GM21717 (cell line): ENCODE measurements around the gene SLC4A7.

Experiments used
- ATAC-seq: cut with Tn5 transposase; IDR thresholded peaks from one replicate; pipeline ENCODE4 v1.9.1; 2021; ENCODE audit warnings: mild to moderate bottlenecking, moderate library complexity; ENCODE audit not compliant: unreplicated experiment

Gene SLC4A7

GRCh38 chr3:27368831-27369607 is 115.2 kb downstream of the SLC4A7 start, which contains the start of gene NEK10:
Gene NEK10, minus strand, starts transcription at chr3:27369383. Its CDS starts 16,501 bp downstream, at chr3:27352882.
- peak; percentile 100 for ATAC-seq

DNA sequence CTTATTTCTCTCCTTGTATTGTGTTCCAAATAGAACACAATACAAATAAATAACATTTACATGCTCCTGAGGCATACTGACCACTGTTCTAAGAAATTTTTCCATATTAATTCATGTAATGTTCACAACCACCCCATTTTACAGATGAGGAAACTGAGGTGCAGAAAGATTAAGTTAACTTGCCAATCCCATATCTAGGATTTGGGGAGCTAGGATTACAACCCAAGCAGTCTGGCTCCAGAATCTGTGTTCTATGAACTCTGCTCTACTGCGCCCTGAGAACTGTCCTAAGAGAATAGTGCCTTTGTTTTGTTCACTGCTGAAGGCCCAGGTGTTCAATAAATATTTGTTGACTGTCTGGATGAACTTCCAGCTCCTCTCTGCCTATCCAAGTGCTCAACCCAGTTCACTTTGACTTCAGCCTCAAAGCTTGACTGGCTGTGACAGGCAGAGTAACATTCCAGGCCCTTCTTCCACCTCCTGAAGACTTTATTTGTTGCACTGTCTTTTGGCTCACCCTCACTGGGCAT is 118.1 kb downstream of the SLC4A7 start:
- no peak for ATAC-seq

DNA sequence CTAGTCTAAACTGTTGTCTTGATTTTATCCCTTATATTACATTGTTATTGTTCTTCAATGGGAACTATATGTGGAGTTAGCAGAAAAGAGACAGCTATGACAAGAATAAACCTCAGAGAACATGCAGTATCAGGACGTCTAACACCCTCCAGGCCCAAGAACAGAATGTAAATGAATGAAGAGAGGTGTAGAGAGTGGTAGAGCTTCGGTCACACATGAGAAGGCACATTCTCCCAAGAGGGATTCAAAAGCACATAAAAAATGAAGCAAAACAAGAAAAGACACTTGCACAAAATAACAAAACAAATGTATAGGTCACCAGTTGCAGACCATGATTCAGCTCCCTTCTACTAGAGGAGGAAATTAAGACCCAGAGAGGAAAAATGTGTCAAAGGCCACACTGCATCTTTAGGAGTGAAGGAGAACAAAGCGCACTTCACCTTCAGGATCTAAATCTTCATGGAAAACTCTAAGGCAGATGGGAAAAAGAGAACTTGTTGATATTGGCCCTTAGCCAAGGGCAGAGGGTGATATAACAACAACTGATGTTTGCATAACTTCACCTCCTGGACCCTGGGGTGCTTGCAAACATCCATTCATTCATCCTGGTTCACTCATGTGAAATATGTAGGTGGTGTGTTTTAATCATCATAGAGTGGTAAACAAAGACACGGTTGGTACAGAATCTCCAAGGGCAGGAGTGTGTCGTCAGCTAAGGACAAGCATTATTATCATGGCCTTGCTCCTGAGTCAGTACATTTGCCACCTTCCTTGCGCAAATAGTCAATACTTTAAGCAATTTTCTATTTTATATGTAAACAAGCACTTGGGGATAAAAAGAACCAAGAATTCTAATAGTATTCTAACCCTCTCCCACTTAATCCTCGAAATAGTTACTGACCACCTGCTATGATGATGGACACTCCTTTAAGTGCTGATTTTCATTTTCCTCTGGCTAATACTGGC is 123.8 kb downstream of the SLC4A7 start:
- ATAC-seq, result peak; percentile 45

- ATAC-seq, result no peak
These were observed 125.8 kb downstream of the SLC4A7 start for GRCh38 chr3:27358372-27358771.

DNA sequence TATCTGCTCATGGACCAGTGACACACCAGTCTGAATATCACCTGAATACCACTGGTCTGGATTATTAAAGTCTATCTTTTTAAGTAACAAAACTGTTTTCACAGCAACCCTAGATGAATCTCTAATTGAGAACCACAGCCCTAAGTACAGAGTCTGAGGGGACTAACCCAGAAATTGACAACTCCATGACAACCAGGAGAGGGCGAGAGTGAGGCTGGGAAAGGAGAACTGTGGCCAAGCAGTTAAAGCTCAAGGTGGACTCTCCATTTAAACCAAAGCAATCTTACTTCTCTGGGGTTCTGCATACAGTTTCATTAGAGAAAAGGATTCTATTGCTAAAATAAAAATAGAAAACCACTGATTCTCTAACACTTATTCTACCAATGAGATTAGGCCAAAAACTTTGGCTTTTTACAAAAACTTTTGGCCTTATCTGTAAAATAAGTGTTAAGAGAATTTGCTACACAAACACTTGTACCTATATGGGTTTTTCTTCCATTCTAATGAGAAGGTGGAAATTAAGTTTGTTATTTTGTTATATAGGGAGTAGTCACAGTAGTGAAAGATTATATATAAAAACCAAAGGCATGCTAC is 126.4 kb downstream of the SLC4A7 start:
- peak; percentile 95 for ATAC-seq

DNA sequence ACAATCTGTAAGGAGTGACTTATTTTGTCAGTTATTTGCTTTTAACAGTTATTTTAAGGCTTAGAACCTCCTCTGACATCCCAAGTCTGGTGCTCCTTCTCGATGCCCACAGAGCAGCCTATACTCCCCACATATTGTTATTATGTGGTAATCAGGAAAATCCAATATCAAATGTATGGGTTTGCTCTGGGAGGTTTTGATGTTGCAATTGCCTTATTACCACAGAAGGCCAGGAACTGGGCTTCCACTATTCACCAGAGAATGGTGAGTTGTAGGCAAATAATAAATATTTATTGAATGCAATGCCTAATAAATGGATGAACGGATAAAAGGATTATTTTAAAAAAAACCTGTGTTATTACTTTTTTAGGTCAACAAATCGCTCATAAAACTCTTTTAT is 127.2 kb downstream of the SLC4A7 start:
- ATAC-seq, result no peak

- no peak for ATAC-seq
These were observed 129.5 kb downstream of the SLC4A7 start for GRCh38 chr3:27354588-27355203.

DNA sequence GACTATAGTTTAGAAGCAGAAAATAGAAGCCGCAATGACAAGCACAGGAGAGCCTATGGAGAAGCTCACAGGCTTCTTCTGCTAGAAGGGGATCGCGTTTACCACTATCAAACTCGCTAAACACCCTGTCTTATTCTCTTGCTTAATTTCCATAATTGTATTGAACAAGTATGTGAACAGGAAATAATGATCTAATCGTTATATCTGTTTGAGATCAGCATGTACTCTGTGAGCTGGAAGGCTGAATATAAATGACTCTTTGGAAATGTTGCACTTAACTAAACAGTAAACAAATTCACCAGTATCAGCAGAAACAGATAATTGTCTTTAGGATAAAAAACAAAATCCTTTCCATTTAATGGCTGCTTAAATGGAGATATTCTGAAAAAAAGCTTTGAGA is 130.0 kb downstream of the SLC4A7 start:
- ATAC-seq, result no peak

DNA sequence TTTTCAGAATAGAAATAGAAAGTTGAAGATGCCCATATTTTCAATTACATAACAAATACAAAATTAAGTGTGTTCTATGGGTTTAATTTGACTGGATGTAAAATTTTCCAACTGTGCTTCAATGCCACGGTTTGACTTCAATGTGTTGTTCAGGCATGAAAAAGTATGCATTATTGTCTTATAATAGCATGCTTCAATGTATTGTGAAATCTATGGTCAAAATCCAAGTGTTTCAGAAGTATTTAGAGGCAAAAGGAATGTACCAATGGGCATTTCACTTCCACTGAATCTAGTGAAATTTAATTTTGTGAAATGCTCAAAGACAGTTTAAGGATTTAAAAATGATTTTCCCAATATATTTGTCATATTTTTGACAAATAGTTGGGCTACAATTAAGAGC is 131.0 kb downstream of the SLC4A7 start:
- ATAC-seq, result no peak

- no peak for ATAC-seq
These were observed 132.1 kb downstream of the SLC4A7 start for GRCh38 chr3:27352047-27352446.

DNA sequence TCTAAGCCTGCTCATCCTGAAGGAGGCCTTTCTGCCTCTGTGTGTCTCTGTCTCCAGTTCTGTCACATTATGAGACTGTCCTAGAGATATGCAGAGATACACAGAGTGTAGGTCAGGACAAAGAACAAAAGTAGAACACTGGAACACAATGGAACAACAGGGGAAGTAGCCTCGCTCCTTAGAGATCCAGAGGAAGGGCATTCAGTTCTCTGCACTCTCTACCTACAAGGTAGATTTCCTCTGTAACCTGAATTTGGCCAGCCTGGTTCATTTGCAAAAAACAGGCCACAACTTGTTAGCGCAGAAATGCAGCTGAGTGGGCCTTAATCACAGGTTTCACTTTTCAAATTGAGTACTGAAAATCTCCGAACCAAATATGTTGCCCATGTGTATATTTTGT is 134.4 kb downstream of the SLC4A7 start:
- ATAC-seq, result peak; percentile 73

- no peak for ATAC-seq
These were observed 138.0 kb downstream of the SLC4A7 start for GRCh38 chr3:27345959-27346865.

GRCh38 chr3:27345493-27345892 is 138.7 kb downstream of the SLC4A7 start:
- ATAC-seq, result no peak

DNA sequence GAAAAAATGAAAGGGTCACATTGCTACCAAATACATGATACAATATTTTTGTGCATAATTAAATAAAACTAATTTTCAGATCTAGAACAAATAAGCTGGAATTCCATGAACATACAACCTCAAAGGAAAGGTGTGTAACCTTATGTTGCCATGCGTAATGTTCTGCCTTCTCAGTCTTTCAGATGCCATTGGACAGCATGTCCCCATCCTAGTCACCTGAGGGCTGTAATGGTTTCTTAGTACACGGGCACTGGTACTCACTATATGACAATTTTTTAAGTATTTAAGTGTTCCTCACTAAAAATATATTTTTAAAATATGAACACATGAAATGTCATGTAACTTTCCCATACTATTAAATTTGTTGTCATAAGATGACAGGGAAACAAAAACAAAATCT is 139.1 kb downstream of the SLC4A7 start:
- no peak for ATAC-seq

DNA sequence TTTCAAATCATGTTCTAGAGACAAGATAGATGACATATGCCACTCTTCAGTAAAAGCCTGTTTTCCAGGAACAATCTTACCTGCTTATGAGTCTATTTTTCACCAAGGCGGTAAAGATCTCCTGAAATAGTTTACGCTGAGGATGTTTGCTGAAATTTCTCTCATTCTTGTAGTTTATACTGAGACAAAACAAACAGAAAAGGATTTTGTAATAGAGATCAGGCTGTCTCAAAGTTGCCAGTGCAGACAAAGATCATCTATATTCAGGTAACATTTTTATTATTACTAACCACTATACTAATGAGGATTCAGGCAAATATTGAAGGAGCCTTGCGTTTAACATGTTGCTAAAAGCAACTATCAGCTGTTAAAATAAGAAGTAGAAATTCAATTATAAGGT is 140.0 kb downstream of the SLC4A7 start:
- no peak for ATAC-seq

- no peak for ATAC-seq
These were observed 141.9 kb downstream of the SLC4A7 start for GRCh38 chr3:27342267-27342666.

GRCh38 chr3:27340534-27340933 is 143.7 kb downstream of the SLC4A7 start:
- no peak for ATAC-seq

DNA sequence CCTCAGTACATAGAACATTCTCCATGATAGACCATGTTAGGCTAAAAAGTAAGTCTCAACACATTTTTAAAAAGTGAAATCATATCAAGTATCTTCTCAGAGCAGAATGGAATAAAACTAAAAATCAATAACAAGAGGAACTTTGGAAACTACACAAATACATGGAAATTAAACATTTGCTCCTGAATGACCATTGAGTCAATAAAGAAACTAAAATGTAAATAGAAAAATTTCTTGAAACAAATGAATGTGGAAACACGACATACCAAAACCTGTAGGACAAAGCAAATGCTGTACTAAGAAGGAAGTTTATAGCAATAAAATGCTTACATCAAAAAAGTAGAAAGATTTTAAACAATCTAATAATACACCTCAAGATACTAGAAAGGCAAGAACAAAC is 148.6 kb downstream of the SLC4A7 start:
- ATAC-seq, result no peak

- ATAC-seq, result no peak
These were observed 150.3 kb downstream of the SLC4A7 start for GRCh38 chr3:27333843-27334242.
